Right kidney (tissue), 1 donor: ENCODE results near the gene PFDN5.
"Not testable (repeated sequence)": the region's sequence is repeated elsewhere in the genome, so short reads cannot be mapped to it uniquely, and the experiment has no call there.

ENCODE experiments used
- DNase-seq: peaks from one replicate; pipeline ENCODE4 v3.0.0-alpha.2; 2016

Gene PFDN5

GRCh38 chr12:53324779-53325510 is 29.6 kb downstream of the PFDN5 start:
- peak; percentile 98 for DNase-seq

DNA sequence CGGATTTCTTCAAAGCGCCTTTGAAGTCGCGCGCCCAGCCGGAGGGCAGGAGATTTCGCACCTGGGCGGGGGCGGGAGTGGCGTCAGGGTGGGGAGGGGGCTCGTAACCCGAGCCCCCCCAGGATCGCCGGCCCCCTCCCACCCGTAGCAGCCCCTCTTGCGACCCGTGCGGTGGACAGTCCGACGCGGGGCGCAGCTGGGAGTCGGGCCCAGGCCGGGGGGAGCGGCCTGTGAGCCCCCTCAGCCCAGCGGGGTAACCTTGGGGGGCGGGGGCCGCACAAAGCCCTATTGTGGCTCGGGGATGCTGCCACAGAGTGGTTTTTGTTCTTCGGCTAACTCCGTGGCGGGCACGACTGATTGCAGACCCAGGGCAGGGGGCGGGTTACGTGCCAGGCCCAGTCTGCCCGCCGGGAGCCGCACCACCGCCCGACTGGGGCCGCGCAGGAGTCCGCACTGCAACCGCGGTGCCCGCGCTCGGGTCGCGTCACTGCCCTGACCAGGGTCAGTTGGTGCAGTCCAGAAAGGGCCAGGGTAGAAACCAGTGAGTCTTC is 30.2 kb downstream of the PFDN5 start:
- peak; percentile 85 for DNase-seq

DNA sequence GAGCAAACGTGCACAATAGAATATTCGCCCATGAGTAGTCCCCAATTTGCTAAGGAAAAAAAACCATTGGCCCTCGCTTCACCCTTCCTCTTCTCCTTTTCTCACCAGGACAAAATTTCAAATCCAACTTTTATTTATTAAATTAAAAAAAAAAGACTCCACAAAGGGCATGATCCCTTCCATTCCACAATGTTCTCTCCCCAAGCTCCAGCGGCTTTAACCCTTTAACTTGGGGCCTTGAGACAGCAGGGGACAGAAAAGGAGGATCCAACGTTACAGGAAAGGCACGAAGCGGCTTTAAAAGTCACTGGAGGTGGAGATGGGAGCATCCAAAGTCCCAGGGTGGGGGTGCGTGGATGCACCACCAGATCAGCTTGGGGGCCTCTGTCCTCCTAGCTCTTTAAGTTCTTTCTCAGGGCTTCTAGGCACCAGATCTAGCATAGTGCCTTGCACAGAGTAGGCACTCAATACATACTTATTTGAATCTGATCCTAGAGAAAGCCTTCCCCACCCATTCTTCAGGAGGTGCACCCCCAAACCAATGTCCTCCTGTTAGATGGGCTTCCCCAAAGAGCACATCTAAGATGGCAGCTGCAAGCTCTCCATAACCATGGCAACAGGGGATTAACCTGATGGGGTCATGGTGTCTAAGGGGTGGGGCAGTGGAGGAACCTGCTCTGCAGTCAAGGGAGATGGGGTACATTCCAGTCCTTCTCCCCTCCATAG is 31.3 kb downstream of the PFDN5 start:
- no peak for DNase-seq

DNA sequence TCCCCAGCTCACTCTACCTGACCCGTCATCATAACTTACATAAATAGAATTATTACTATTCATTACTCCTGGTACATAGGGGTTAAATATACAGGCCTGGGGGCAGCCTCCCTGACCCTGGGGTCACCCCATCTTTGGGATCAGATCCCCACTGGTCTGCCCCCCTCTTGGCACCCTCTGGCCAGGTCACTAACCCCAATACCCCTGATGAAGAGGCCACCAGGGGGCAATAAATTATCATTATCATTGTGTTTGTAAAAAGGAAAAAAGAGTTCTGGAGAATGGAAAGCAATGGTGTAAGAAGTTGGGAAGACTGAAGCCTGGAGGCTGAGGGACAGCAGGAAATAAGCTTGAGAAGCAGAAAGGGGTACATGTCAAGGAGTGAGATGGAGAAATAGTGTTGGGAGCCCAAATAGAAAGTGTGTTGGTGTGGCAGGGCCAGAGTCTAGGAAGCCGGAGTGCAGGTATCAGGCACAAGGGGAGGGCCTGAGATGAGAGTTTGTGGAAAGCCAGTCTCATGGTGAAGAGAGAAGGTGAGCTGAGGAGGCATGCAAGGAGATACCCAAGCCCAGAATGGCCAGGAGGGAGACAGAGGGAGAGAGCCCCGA is 32.2 kb downstream of the PFDN5 start:
- no peak for DNase-seq

DNA sequence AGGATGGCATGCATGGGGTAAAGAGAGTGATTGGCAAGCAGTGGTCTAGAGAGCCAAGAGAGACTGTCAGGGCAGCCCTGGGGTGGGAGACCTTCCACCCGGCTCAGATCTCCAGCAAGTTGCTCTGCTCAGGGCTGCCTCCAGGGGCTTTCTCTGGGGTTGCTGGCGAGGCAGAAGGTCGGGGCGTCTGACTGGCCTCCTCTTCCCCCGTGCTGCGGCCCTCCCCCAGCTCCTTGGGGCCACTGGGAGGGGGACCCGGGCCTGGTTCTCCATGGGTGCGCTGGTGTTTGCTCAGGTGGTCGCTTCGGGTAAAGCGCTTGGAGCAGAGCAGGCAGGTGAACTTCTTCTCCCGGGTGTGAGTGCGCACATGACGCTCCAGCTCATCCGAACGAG is 32.7 kb downstream of the PFDN5 start:
- DNase-seq, result no peak

DNA sequence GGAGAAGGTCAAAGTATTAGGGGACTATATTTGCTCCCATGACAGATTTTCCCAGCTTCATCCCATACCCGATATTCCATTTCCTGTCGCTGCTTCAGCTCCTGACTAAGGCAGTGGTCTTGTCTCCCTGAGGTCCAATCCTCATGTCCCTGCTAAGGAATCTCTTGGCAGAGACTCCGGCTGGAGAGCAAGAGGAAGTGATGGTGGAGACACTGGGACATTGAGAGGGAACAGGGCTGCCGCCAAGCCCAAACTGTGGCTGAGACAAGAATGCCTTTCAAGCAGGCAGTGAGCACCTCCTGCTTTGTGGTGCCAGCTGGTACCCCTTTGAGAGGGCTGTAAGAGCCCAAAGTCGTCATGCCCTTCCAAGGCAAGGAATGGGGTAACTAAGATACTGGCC is 35.3 kb downstream of the PFDN5 start:
- no peak for DNase-seq

GRCh38 chr12:53332339-53332738 is 37.0 kb downstream of the PFDN5 start:
- not testable (repeated sequence) for DNase-seq

DNA sequence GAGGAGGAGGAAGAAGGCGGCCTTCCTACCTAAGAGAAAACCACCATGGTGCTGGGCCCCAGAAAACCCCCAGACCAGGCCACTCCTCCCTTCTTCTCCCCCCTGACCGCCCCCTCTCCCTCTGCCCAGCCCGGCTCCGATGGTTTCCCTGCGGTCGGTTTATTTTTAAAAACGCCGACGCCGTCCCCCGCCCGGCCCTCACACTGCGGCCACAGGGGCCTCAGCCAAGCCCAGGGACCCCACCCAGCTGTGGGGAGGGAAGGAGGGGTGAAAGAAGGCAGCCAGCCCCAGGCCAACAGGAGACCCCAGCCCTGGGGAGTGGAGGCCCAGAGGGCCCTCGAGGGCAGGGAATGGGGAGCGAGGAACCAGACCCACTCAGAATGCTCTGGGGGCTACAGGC is 37.4 kb downstream of the PFDN5 start:
- DNase-seq, result no peak

DNA sequence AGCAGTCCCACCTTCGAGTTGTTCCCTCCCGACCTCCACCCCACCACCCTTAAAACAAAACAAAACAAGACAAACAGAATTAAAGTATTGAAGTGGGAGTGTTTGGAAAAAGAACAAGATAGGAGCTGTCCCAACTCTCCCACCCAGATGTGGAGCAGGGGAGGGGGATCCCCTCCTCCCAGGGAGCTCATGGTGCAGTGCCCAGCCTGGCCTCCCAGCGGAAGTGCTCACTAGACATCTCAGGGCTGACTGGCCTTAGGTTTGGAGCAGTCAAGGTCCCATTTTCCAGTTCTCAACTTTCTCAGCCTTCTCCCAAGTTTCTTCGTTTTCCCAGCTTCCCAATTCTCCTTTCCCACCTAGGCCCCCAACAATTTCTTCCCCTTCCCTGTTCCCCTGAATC is 37.9 kb downstream of the PFDN5 start:
- no peak for DNase-seq

DNA sequence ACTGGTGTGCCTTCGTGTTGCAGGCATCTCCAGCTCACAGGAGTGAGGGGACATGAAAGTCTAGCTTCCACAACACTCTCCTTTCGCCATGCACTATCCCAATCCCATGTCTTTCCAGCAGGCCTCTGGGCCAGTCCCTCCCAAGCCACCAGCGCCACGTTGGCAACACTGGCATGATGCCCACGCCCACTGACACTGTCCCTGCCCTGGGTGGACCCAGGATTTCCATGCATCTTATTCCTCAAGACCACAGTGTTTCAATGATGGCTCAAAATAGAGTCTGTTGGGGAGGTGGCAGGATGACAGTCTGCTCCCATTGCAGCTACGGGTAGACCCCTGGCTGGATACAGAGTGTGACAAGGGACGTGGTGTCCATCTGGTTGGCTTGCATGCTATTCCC is 38.5 kb downstream of the PFDN5 start:
- no peak for DNase-seq

GRCh38 chr12:53334822-53335221 is 39.5 kb downstream of the PFDN5 start:
- no peak for DNase-seq

- DNase-seq, result no peak
These were observed 40.9 kb downstream of the PFDN5 start, which contains the start of gene SP7 for GRCh38 chr12:53336181-53336681. Gene SP7 (minus strand): TSS chr12:53336354. CDS start chr12:53335646, 708 bp downstream.

DNA sequence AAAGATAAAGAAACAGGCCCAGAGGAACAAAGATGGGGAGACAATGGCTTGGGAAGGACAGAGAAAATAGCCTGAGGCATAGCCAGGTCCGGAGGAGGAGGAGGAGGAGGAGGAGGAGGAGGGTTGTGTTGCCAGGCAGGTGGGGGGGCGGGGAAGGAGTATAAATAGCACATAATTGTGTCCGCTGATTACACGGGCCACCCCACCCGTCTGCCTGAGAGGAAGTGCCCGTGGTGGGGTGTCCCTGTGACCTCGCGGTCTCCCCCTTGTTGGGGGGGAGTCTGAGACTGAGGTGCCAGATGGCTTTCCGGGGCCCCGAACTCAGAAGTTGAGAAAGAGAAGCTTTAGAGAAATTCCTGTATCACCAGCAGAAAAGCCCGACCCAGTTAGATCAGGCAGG is 42.7 kb downstream of the PFDN5 start:
- no peak for DNase-seq

DNA sequence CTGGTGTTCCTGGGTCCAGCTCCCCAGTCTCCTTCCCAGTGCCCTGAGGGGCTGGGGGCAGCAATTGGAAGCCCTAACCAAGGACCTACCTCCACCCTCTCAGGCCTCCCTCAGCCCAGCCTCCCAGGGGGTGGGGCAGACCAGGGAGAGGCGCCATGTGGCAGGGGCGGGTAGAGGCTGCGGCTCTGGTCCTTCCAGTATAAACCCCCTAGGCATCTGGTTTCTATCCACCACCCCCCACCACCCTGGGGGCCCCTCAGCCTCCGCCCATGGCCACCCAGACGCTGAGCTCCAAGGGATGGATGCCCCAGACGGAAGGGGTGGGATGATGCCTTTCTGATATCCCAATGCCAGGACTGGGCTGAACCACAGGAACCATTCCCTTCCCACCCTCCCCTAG is 43.6 kb downstream of the PFDN5 start:
- no peak for DNase-seq

- no peak for DNase-seq
These were observed 45.1 kb downstream of the PFDN5 start for GRCh38 chr12:53340398-53340797.

GRCh38 chr12:53343449-53343848 is 48.1 kb downstream of the PFDN5 start:
- no peak for DNase-seq

DNA sequence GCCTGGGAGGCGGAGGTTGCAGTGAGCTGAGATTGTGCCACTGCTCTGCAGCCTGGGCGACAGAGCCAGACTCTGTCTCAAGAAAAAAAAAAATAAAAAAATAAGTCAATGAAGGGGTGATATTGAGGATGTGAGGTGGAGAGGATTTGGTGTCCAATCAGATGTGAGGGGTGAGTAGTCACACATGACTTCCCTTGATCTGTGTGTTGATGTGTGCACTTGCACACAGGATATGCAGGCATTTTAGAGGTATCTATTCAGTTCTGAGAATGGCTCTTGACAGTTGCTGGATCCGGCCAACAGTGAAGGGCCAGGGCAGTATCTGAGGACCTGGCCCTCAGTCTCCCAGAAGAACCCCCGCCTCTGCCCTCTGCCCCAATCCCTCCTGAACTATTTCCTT is 48.6 kb downstream of the PFDN5 start:
- DNase-seq, result no peak

- DNase-seq, result peak; percentile 31
These were observed 49.1 kb downstream of the PFDN5 start for GRCh38 chr12:53344487-53344823.

DNA sequence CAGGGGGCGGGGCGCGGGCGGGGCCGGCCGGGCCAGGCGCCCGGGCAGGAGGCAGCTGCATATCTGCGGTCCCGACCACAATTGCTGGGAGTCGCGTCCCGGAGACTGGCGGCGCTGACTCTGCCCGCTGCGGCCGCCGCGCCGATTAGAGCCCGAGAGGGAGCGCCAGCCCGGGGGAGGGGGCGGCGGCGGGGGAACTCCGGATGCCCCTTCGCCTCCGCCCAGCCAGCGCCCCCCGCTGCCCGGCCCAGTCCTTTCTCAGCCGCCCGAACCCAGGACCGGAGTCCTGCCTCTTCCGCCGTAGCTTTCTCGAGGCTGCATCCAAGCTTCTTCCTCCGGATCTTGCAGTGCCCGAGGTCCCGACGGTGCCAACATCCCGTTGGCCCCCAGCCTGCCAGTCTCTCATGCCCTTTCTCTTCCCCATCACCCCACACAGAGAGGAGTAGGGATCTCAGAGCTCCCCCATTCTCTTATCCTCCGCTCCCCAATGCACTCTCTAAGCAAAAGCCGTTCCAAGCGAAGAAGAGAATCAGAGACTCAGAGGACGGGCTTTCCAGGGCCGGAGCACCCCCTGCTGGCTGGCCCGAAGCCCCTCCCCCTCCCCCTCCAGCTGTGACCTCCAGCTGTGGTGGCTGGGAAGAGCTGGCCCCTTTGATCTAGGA is 49.6 kb downstream of the PFDN5 start:
- DNase-seq, result peak; percentile 88

DNA sequence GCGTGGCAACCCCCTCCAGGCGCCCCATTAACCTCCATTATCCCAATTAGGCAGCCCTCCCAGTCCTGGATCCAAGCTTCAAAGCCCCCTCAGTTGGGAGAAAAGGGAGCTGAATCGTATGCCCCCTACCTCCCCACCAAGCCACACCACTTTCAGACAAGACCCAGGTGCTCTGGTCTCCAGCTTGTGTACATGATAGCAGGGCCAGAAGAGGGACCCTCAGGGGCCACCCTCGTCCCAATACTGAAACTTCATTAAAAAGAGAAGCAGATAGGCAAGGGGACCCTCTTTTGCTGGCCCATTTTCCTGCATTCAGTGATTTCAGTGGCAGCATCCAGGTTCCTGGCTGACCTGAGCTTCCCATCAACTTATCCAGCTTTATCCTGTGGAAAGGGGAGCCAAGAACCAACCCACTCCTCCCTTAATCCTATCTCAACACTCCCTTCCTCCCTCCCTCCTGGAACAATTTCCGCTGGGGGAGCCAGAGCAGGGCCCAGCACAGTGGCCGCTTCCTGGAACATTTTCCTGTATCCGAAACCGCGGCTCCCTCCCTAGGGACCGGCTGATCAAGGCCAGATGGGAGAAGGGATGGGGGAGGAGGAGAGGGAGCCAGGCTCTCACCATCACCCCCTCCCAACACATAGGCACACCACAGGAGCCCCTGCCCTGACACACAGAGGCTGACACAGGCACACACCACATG is 50.3 kb downstream of the PFDN5 start:
- DNase-seq, result peak; percentile 37

GRCh38 chr12:53346491-53346890 is 51.1 kb downstream of the PFDN5 start:
- no peak for DNase-seq

DNA sequence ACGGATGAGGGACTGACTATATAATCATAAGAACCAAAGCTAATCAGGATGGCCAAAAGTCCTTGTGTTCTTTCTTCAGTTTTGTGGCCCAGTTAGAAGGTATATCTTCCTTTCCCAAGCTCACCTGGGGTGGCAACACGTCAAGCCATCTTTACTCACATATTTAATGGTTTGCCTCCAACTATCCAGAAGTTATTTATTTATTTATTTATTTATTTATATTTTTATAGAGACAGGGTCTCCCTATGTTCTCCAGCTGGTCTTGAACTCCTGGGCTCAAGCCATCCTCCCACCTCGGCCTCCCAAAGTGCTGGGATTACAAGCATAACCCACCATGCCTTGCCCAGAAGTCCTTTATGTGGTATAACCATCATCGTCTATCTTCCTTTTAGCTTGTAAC is 52.6 kb downstream of the PFDN5 start:
- DNase-seq, result no peak
